WTC11 (cell line): ENCODE data around the gene IQSEC1. TPM values are rescaled to one million over a fixed set of nuclear protein-coding genes. Genes with fewer than 3 reads are reported as not detected.

Source experiments
- ATAC-seq: fragments of 200-7000 bp; cut with Tn5 transposase; 2 replicates; pipeline ENCODE4 v1.10.0; 2021; ENCODE audit warnings: mild to moderate bottlenecking, moderate library complexity
- CTCF ChIA-PET: fragments of 300-600 bp; sonication (Branson Sonifier 250); formaldehyde crosslinking; loops from one replicate; lab custom pipeline; 2021; ENCODE audit warnings: antibody characterized with exemption; lab: Charles Lee
- POLR2A ChIA-PET: fragments of 350-600 bp; sonication (Branson Sonifier 250); formaldehyde crosslinking; loops from one replicate; lab custom pipeline; 2021; ENCODE audit warnings: antibody characterized with exemption; lab: Charles Lee
- DNase-seq: peaks from one replicate; pipeline ENCODE4 v3.0.0; 2021; ENCODE audit warnings: low spot score
- H3K27ac Mint-ChIP-seq: 2 replicates; pipeline ENCODE4 v1.8.0; 2021; ENCODE audit warnings: mixed read lengths
- H3K27me3 Mint-ChIP-seq: 2 replicates; pipeline ENCODE4 v1.8.0; 2021; ENCODE audit warnings: low read depth, mild to moderate bottlenecking, moderate library complexity, mixed read lengths
- H3K36me3 Mint-ChIP-seq: 2 replicates; pipeline ENCODE4 v1.8.0; 2021; ENCODE audit warnings: mixed read lengths
- H3K4me1 Mint-ChIP-seq: 2 replicates; pipeline ENCODE4 v1.8.0; 2022; ENCODE audit warnings: mixed read lengths
- H3K4me3 Mint-ChIP-seq: 2 replicates; pipeline ENCODE4 v1.8.0; 2021; ENCODE audit warnings: mild to moderate bottlenecking, moderate library complexity, mixed read lengths
- H3K9me3 Mint-ChIP-seq: 2 replicates; pipeline ENCODE4 v1.8.0; 2021; ENCODE audit warnings: mixed read lengths
- ATF1 ChIP-seq: sonication (generic); formaldehyde crosslinking; IDR thresholded peaks from 2 replicates; pipeline ENCODE4 v1.8.1; 2023; ENCODE audit warnings: mild to moderate bottlenecking, moderate library complexity, missing genetic modification reagents
- ATF3 ChIP-seq: sonication (generic); formaldehyde crosslinking; conservative IDR thresholded peaks from 2 replicates; pipeline ENCODE4 v1.8.1; 2022; ENCODE audit warnings: mild to moderate bottlenecking, missing genetic modification reagents
- CDX4 ChIP-seq: fragments of 250-450 bp; sonication (Bioruptor Pico); IDR thresholded peaks from 2 replicates; pipeline ENCODE4 v1.9.0; 2021; ENCODE audit warnings: moderate library complexity, mild to moderate bottlenecking, inconsistent platforms, borderline replicate concordance
- EMX1 ChIP-seq: fragments of 250-450 bp; sonication (Bioruptor Pico); IDR thresholded peaks from 2 replicates; pipeline ENCODE4 v1.8.0; 2021; ENCODE audit warnings: mild to moderate bottlenecking
- FOXP4 ChIP-seq: sonication (generic); formaldehyde crosslinking; IDR thresholded peaks from 2 replicates; pipeline ENCODE4 v1.8.0; 2022; ENCODE audit warnings: mild to moderate bottlenecking, missing genetic modification reagents
- HMGXB4 ChIP-seq: sonication (generic); formaldehyde crosslinking; IDR thresholded peaks from 2 replicates; pipeline ENCODE4 v1.8.1; 2023; ENCODE audit warnings: mild to moderate bottlenecking, moderate library complexity, missing genetic modification reagents
- JUN ChIP-seq: sonication (generic); formaldehyde crosslinking; IDR thresholded peaks from 2 replicates; pipeline ENCODE4 v1.8.0; 2023; ENCODE audit warnings: mild to moderate bottlenecking, missing genetic modification reagents
- KAT7 ChIP-seq: sonication (generic); formaldehyde crosslinking; IDR thresholded peaks from 2 replicates; pipeline ENCODE4 v1.8.1; 2023; ENCODE audit warnings: missing genetic modification reagents, mild to moderate bottlenecking, borderline replicate concordance
- MXD4 ChIP-seq: fragments of 250-450 bp; sonication (Bioruptor Pico); IDR thresholded peaks from 2 replicates; pipeline ENCODE4 v1.8.0; 2021; ENCODE audit warnings: mild to moderate bottlenecking, moderate library complexity, borderline replicate concordance
- MYBL2 ChIP-seq: sonication (generic); formaldehyde crosslinking; IDR thresholded peaks from 2 replicates; pipeline ENCODE4 v1.8.1; 2023; ENCODE audit warnings: mild to moderate bottlenecking, moderate library complexity, missing genetic modification reagents
- NR1H2 ChIP-seq: sonication (generic); formaldehyde crosslinking; IDR thresholded peaks from 2 replicates; pipeline ENCODE4 v1.9.0; 2021; ENCODE audit warnings: mild to moderate bottlenecking, moderate library complexity, missing genetic modification reagents
- PRRX2 ChIP-seq: fragments of 250-450 bp; sonication (Bioruptor Pico); IDR thresholded peaks from 2 replicates; pipeline ENCODE4 v1.8.0; 2021; ENCODE audit warnings: mild to moderate bottlenecking
- SP1 ChIP-seq: sonication (generic); formaldehyde crosslinking; conservative IDR thresholded peaks from 2 replicates; pipeline ENCODE4 v1.8.1; 2022; ENCODE audit warnings: missing genetic modification reagents
- TEAD4 ChIP-seq: sonication (generic); formaldehyde crosslinking; IDR thresholded peaks from 2 replicates; pipeline ENCODE4 v1.8.0; 2022; ENCODE audit warnings: mild to moderate bottlenecking, missing genetic modification reagents
- TP53 ChIP-seq: sonication (generic); formaldehyde crosslinking; IDR thresholded peaks from 2 replicates; pipeline ENCODE4 v1.8.1; 2023; ENCODE audit warnings: mild to moderate bottlenecking, missing genetic modification reagents
- ZBTB43 ChIP-seq: sonication (generic); formaldehyde crosslinking; IDR thresholded peaks from 2 replicates; pipeline ENCODE4 v1.8.1; 2023; ENCODE audit warnings: mild to moderate bottlenecking, missing genetic modification reagents
- ZNF219 ChIP-seq: sonication (generic); formaldehyde crosslinking; IDR thresholded peaks from 2 replicates; pipeline ENCODE4 v1.8.0; 2023; ENCODE audit warnings: missing genetic modification reagents, mild to moderate bottlenecking, borderline replicate concordance
- ZNF317 ChIP-seq: sonication (generic); formaldehyde crosslinking; IDR thresholded peaks from 2 replicates; pipeline ENCODE4 v1.8.1; 2023; ENCODE audit warnings: low read depth, mild to moderate bottlenecking, moderate library complexity, missing genetic modification reagents, borderline replicate concordance
- total RNA-seq: library from RNA; stranded (reverse); gene quantifications from 3 replicates; pipeline ENCODE4 v1.2.3, GENCODE V29; 2021
- TF ChIP-seq, protein P1 (sequence below): sonication (generic); formaldehyde crosslinking; IDR thresholded peaks from 2 replicates; pipeline ENCODE4 v1.8.0; 2022; ENCODE audit warnings: mild to moderate bottlenecking, missing genetic modification reagents
- TF ChIP-seq, protein P2 (sequence below): fragments of 250-450 bp; sonication (Bioruptor Pico); IDR thresholded peaks from 2 replicates; pipeline ENCODE4 v2.1.2; 2022; ENCODE audit warnings: mild to moderate bottlenecking, moderate library complexity

IQSEC1 gene
- total RNA-seq, 1 experiment from 2014 or later = 35.0 TPM

- TF ChIP-seq, protein P1, sequence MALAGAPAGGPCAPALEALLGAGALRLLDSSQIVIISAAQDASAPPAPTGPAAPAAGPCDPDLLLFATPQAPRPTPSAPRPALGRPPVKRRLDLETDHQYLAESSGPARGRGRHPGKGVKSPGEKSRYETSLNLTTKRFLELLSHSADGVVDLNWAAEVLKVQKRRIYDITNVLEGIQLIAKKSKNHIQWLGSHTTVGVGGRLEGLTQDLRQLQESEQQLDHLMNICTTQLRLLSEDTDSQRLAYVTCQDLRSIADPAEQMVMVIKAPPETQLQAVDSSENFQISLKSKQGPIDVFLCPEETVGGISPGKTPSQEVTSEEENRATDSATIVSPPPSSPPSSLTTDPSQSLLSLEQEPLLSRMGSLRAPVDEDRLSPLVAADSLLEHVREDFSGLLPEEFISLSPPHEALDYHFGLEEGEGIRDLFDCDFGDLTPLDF (CRISPR knock-in tag) = no peak
- no peak for TF ChIP-seq EMX1 (CRISPR knock-in tag)
These were observed 170.0 kb downstream of the IQSEC1 start (continued) for GRCh38 chr3:12903000-12903800.

DNA sequence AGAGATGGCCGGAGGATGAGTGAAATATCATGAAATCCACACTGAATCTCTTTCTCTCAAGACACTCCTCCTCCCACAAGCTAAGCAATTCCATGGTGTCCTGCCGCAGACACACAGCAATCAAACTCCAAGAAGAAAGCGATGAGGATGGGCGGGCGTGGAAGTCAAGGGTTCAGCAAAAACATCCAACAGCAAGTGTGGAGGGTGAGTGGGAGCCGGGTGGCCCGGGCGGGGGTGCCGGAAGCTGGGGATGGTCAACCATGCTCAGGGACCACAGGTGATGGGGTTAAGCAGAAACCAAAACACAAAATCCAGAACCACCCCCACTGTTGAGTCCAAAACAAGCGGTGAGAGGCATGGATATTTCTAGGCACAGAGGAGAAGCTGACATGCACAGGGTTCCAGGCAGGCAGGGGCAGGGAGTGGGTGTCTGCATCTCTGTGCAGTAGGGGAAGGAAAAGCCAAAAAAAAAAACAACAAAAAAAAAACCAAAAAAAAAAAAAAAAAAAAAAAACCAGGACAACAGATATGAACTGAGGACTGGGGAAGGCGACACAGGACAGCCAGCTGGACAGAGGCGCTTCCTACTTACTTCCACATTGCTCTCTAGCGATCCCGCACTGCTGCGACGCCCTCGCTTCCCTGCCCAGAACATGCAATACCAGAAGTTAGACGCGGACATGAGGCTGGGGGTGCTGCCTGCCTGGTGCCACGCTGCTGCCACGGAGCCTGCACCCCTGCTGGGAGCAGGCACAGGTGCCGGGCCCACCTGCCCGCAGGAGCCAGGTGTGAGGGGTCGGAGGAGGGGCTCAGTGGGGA, 170.8 kb downstream of the IQSEC1 start:
- no peak for DNase-seq
- no peak for ATAC-seq
- peaks cover 8% of the 10 kb centered on the region for H3K4me1 Mint-ChIP-seq
- peaks cover 5% of the 10 kb centered on the region; the same call in 1 of the 2 replicates for H3K36me3 Mint-ChIP-seq
- TF ChIP-seq EMX1 (CRISPR knock-in tag) (no peak), ATF3 (CRISPR knock-in tag) (no peak), JUN (CRISPR knock-in tag) (no peak), TP53 (CRISPR knock-in tag) (no peak), HMGXB4 (CRISPR knock-in tag) (no peak), FOXP4 (no peak), MYBL2 (CRISPR knock-in tag) (no peak), SP1 (CRISPR knock-in tag) (no peak), MXD4 (CRISPR knock-in tag) (no peak), ZNF317 (no peak), TEAD4 (CRISPR knock-in tag) (no peak), CDX4 (no peak), ZNF219 (CRISPR knock-in tag) (no peak)
- H3K4me3 Mint-ChIP-seq = no peak overlapping the region
- no peak overlapping the region for H3K27ac Mint-ChIP-seq
- H3K9me3 Mint-ChIP-seq = no peaks in the 10 kb centered on the region
- ChIA-PET CTCF (interaction anchor here (0.9 to 3.2 kb wide), 10 partner anchors 10 to 103 kb away, joined by 3 to 12 read pairs (median 5); no protein-coding TSS in a partner anchor), POLR2A (no interaction called here)
- H3K27me3 Mint-ChIP-seq = no peaks in the 10 kb centered on the region

DNA sequence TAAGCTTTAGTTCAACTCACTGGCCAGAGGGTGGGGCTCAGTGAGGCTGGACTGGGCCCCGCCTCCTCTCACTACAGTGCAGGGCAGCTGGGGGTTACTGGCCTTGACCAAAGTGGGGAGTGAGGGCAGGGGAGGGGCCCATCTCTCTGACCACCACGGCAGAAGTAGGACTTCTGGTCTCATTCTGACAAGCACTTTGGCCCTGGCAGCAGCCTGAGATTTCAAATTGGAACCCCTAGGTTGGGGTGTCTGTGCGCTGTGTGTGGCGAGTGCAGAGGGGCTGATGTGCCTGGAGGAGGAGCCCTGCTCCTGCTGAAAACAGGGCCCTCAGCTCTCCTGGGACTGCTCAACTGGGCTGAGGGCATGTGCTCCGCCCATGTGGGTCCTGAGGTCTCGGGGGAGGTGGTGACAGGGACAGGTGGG, 171.6 kb downstream of the IQSEC1 start:
- Mint-ChIP-seq H3K4me1 (peaks cover 10% of the 10 kb centered on the region), H3K36me3 (peaks cover 5% of the 10 kb centered on the region; the same call in 1 of the 2 replicates), H3K27ac (no peak overlapping the region), H3K4me3 (no peak overlapping the region), H3K27me3 (no peaks in the 10 kb centered on the region), H3K9me3 (no peaks in the 10 kb centered on the region)
- ChIA-PET POLR2A (no interaction called here), CTCF (interaction anchor here (0.7 to 3.2 kb wide), 12 partner anchors 11 to 149 kb away, joined by 3 to 12 read pairs (median 4); no protein-coding TSS in a partner anchor)
- peak; percentile 84 for ATAC-seq
- no peak for DNase-seq
- TF ChIP-seq, protein P2, sequence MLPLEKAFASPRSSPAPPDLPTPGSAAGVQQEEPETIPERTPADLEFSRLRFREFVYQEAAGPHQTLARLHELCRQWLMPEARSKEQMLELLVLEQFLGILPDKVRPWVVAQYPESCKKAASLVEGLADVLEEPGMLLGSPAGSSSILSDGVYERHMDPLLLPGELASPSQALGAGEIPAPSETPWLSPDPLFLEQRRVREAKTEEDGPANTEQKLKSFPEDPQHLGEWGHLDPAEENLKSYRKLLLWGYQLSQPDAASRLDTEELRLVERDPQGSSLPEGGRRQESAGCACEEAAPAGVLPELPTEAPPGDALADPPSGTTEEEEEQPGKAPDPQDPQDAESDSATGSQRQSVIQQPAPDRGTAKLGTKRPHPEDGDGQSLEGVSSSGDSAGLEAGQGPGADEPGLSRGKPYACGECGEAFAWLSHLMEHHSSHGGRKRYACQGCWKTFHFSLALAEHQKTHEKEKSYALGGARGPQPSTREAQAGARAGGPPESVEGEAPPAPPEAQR = no peak
- TF ChIP-seq TEAD4 (CRISPR knock-in tag) (no peak), KAT7 (CRISPR knock-in tag) (no peak), ATF1 (no peak), ZBTB43 (CRISPR knock-in tag) (no peak), NR1H2 (no peak), PRRX2 (CRISPR knock-in tag) (no peak), EMX1 (CRISPR knock-in tag) (no peak), FOXP4 (no peak)
